Right lobe of liver (tissue), 6 donors: ENCODE data around the gene ACACA. TPM values are rescaled to one million over a fixed set of nuclear protein-coding genes. Genes with fewer than 3 reads are reported as not detected.

Experiments used
- ATAC-seq, 4 donors: fragments of 200-7000 bp; cut with Tn5 transposase; one replicate each; pipeline ENCODE4 v1.9.1; 2020; ENCODE audit warnings: mild to moderate bottlenecking in 4 of 4, moderate library complexity in 4 of 4
- DNase-seq, 3 donors: peaks; one replicate each; pipeline ENCODE4 v3.0.0-alpha.2; 2020
- H3K27ac ChIP-seq, 3 donors: fragments of 200-600 bp; one replicate each; pipeline ENCODE4 v1.8.0; 2022
- H3K27me3 ChIP-seq, 2 donors: fragments of 200-600 bp; one replicate each; pipeline ENCODE4 v1.8.0; 2022
- H3K36me3 ChIP-seq, 4 donors: fragments of 200-600 bp; sonication (generic) in 1 of 4; one replicate each; pipeline versions ENCODE4 v1.5.1 to v1.8.0; 2017 to 2022; ENCODE audit warnings: control low read depth in 1 of 4
- H3K4me1 ChIP-seq, 4 donors: fragments of 200-600 bp; sonication (generic) in 1 of 4; one replicate each; pipeline versions ENCODE4 v1.5.1 to v1.8.0; 2017 to 2022; ENCODE audit warnings: control low read depth in 1 of 4
- H3K4me3 ChIP-seq, 3 donors: fragments of 200-600 bp; one replicate each; pipeline ENCODE4 v1.8.0; 2022
- H3K9me3 ChIP-seq, 4 donors: fragments of 200-600 bp; sonication (generic) in 1 of 4; one replicate each; pipeline versions ENCODE4 v1.5.1 to v1.8.0; 2017 to 2022; ENCODE audit warnings: control low read depth in 1 of 4
- CTCF ChIP-seq, 4 donors: fragments of 200-600 bp in 3 of 4; fragments of 450-650 bp in 1 of 4; IDR thresholded peaks; one replicate each; pipeline versions ENCODE4 v1.5.1 to v1.8.0; 2016 to 2022; ENCODE audit warnings: antibody characterized with exemption in 4 of 4, mild to moderate bottlenecking in 2 of 4
- POLR2A ChIP-seq: fragments of 450-650 bp; IDR thresholded peaks from one replicate; pipeline ENCODE4 v1.6.1; 2017; ENCODE audit warnings: antibody characterized with exemption, mild to moderate bottlenecking
- WGBS: methylation state at CpG from one replicate; pipeline ENCODE4 v1.1.6; 2018; ENCODE audit warnings: low coverage, low lambda C conversion rate; ENCODE audit not compliant: insufficient coverage; ENCODE audit errors: missing lambda C conversion rate; 5-methylcytosine and 5-hydroxymethylcytosine counted together
- intact Hi-C, 2 donors: fragments of 100-400 bp; cut with DNase I; formaldehyde crosslinking; loops; one replicate each; pipeline versions ENCODE4 v1.11.2 to v1.14.1; 2022
- total RNA-seq, 6 experiments: library from RNA; depleted of rRNA in 2 of 6; stranded (reverse); fragments of >200 nt in 2 of 6; fragmentation: NEBNext Ultra II Directional in 3 of 6; extraction: Animal tissue kit (Norgen Biotek cat#: 25700) in 3 of 6; gene quantifications; one replicate each; pipeline versions ENCODE4 v1.1.0 to v1.2.4, GENCODE V29; 2016 to 2023
- donor health status: DM: no; HTN: yes; CAD: no.
- donor health status: DM: no; HTN: no; CAD: no.
- donor health status: DM: no; HTN: no; CAD: no.
- donor health status: DM: no; HTN: yes; CAD: no.
- donor health status: DM: no; HTN: yes; CAD: no.

ACACA gene
- total RNA-seq, 6 experiments from 2014 or later: 14.6 to 56.4 (median 27.1) TPM

GRCh38 chr17:37317867-37318266 is 88.8 kb downstream of the ACACA start:
- TF ChIP-seq CTCF (IDR thresholded peaks at IDR 0.05) (no peak), POLR2A (no peak)
- Histone ChIP-seq H3K27ac (no peak overlapping the region), H3K9me3 (no peaks in the 10 kb centered on the region), H3K4me1 (no peaks in the 10 kb centered on the region), H3K36me3 (no peaks in the 10 kb centered on the region), H3K27me3 (no peaks in the 10 kb centered on the region), H3K4me3 (no peak overlapping the region)
- ATAC-seq: no peak
- intact Hi-C loops: no loop called here
- DNase-seq: no peak

GRCh38 chr17:37315601-37316000 is 91.0 kb downstream of the ACACA start:
- intact Hi-C loops: no loop called here
- Histone ChIP-seq H3K4me3 (no peak overlapping the region), H3K36me3 (no peaks in the 10 kb centered on the region), H3K27ac (no peak overlapping the region), H3K27me3 (no peaks in the 10 kb centered on the region), H3K9me3 (no peaks in the 10 kb centered on the region), H3K4me1 (no peaks in the 10 kb centered on the region)
- TF ChIP-seq POLR2A (no peak), CTCF (IDR thresholded peaks at IDR 0.05) (no peak)
- DNase-seq: no peak
- no peak for ATAC-seq

- ATAC-seq (no peak), DNase-seq (no peak)
- WGBS: 93% methylated on average over 3 of the region's 3 CpGs
- intact Hi-C loops: no loop called here
- no peak for TF ChIP-seq POLR2A
- no peak for TF ChIP-seq CTCF (IDR thresholded peaks at IDR 0.05)
- H3K4me3 ChIP-seq: no peak overlapping the region
- H3K27ac ChIP-seq: no peak overlapping the region
- H3K27me3 ChIP-seq: no peaks in the 10 kb centered on the region
- no peaks in the 10 kb centered on the region for H3K4me1 ChIP-seq
- H3K9me3 ChIP-seq: no peaks in the 10 kb centered on the region
- H3K36me3 ChIP-seq: no peaks in the 10 kb centered on the region
These were observed 94.3 kb downstream of the ACACA start for GRCh38 chr17:37312137-37312923.

- H3K9me3 ChIP-seq: no peaks in the 10 kb centered on the region
- no peaks in the 10 kb centered on the region for H3K4me1 ChIP-seq
- TF ChIP-seq CTCF (IDR thresholded peaks at IDR 0.05) (no peak), POLR2A (no peak)
- no peak overlapping the region for H3K27ac ChIP-seq
- no peaks in the 10 kb centered on the region for H3K36me3 ChIP-seq
- DNase-seq (no peak), ATAC-seq (no peak)
- intact Hi-C loops: no loop called here
- 87% methylated on average over 1 of the region's 1 CpG for WGBS
- no peak overlapping the region for H3K4me3 ChIP-seq
- no peaks in the 10 kb centered on the region for H3K27me3 ChIP-seq
These were observed 95.7 kb downstream of the ACACA start for GRCh38 chr17:37310940-37311339.

GRCh38 chr17:37309051-37309450 is 97.6 kb downstream of the ACACA start:
- Histone ChIP-seq H3K4me3 (no peak overlapping the region), H3K27ac (no peak overlapping the region), H3K27me3 (no peaks in the 10 kb centered on the region), H3K36me3 (peaks cover 0 to 7% (median 0%) of the 10 kb centered on the region in 4 donors), H3K4me1 (no peaks in the 10 kb centered on the region), H3K9me3 (no peaks in the 10 kb centered on the region)
- intact Hi-C loops: no loop called here
- no peak for DNase-seq
- WGBS: 97% methylated on average over 5 of the region's 5 CpGs
- TF ChIP-seq CTCF (IDR thresholded peaks at IDR 0.05): no peak
- TF ChIP-seq POLR2A: no peak
- ATAC-seq: no peak
